ENCODE measurements around the gene WDR27.

DNA sequence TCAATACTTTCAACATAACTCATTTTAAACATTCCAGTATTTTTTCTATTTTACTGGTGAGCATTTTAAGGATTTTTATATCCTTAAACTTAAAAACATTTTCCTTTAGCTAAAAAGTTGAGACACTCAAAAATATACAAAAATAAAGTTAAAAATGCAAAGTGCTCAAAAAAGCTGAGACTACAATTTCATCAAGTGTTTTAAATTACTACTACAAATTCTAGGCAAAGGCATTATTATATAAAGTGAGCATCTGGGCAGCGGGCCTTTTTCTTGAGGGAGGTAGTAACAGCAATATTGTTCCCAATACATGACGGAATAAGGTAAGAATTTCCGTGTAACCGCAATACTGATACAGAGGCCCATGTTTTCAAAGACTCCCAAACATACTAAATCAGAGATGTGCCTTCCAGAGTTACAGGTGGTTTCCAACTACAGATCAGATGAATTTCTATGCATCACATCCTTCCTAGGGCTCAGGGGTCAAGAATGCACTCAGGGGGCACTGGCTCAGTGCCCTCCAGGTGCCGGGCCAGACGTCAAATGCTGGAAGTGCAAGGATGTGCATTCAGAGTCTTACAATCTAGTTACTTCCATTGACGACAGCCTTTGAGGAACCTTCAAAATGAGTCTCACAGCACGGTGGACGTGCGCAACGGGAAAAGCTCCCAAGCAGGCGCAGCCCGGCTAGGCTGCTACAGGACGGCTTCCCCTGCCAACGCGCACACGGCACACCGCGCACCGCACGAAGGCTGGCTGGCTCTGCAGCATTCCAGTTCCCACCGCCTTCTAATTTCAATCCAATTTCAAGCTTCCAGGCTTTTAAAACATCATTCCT is 20.8 kb upstream of the WDR27 start:
- TF ChIP-seq, protein P1, sequence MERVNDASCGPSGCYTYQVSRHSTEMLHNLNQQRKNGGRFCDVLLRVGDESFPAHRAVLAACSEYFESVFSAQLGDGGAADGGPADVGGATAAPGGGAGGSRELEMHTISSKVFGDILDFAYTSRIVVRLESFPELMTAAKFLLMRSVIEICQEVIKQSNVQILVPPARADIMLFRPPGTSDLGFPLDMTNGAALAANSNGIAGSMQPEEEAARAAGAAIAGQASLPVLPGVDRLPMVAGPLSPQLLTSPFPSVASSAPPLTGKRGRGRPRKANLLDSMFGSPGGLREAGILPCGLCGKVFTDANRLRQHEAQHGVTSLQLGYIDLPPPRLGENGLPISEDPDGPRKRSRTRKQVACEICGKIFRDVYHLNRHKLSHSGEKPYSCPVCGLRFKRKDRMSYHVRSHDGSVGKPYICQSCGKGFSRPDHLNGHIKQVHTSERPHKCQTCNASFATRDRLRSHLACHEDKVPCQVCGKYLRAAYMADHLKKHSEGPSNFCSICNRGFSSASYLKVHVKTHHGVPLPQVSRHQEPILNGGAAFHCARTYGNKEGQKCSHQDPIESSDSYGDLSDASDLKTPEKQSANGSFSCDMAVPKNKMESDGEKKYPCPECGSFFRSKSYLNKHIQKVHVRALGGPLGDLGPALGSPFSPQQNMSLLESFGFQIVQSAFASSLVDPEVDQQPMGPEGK (tag by site-specific recombination; IDR thresholded peaks at IDR 0.05) = peak; percentile 37; the same call in 1 of the 2 replicates
- TF ChIP-seq, protein P2, sequence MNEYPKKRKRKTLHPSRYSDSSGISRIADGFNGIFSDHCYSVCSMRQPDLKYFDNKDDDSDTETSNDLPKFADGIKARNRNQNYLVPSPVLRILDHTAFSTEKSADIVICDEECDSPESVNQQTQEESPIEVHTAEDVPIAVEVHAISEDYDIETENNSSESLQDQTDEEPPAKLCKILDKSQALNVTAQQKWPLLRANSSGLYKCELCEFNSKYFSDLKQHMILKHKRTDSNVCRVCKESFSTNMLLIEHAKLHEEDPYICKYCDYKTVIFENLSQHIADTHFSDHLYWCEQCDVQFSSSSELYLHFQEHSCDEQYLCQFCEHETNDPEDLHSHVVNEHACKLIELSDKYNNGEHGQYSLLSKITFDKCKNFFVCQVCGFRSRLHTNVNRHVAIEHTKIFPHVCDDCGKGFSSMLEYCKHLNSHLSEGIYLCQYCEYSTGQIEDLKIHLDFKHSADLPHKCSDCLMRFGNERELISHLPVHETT (tag by site-specific recombination; IDR thresholded peaks at IDR 0.05) = 0 out of 2 replicates have a peak, but pooled peaks have one; percentile 22
- TF ChIP-seq CTCF (tag by site-specific recombination; IDR thresholded peaks at IDR 0.05) (no peak), TSHZ1 (tag by site-specific recombination; IDR thresholded peaks at IDR 0.05; ENCODE audit: borderline replicate concordance) (no peak; the same call in 1 of the 2 replicates), SP7 (tag by site-specific recombination; IDR thresholded peaks at IDR 0.05) (peak; percentile 53), ZNF157 (tag by site-specific recombination; IDR thresholded peaks at IDR 0.05) (no peak), ZNF24 (tag by site-specific recombination; IDR thresholded peaks at IDR 0.05) (no peak), ZNF239 (tag by site-specific recombination; IDR thresholded peaks at IDR 0.05) (no peak), ZNF121 (tag by site-specific recombination; IDR thresholded peaks at IDR 0.05) (no peak), ZNF274 (IDR thresholded peaks at IDR 0.05; ENCODE audit: low read length) (no peak), ZNF274 (tag by site-specific recombination; IDR thresholded peaks at IDR 0.05; ENCODE audit: borderline replicate concordance) (no peak), ZNF596 (tag by site-specific recombination; IDR thresholded peaks at IDR 0.05) (no peak)
- TF ChIP-seq, protein P3, sequence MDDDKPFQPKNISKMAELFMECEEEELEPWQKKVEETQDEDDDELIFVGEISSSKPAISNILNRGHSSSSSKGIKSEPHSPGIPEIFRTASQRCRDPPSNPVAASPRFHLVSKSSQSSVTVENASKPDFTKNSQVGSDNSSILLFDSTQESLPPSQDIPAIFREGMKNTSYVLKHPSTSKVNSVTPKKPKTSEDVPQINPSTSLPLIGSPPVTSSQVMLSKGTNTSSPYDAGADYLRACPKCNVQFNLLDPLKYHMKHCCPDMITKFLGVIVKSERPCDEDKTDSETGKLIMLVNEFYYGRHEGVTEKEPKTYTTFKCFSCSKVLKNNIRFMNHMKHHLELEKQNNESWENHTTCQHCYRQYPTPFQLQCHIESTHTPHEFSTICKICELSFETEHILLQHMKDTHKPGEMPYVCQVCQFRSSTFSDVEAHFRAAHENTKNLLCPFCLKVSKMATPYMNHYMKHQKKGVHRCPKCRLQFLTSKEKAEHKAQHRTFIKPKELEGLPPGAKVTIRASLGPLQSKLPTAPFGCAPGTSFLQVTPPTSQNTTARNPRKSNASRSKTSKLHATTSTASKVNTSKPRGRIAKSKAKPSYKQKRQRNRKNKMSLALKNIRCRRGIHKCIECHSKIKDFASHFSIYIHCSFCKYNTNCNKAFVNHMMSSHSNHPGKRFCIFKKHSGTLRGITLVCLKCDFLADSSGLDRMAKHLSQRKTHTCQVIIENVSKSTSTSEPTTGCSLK (tag by site-specific recombination; IDR thresholded peaks at IDR 0.05) = no peak
- TF ChIP-seq, protein P4, sequence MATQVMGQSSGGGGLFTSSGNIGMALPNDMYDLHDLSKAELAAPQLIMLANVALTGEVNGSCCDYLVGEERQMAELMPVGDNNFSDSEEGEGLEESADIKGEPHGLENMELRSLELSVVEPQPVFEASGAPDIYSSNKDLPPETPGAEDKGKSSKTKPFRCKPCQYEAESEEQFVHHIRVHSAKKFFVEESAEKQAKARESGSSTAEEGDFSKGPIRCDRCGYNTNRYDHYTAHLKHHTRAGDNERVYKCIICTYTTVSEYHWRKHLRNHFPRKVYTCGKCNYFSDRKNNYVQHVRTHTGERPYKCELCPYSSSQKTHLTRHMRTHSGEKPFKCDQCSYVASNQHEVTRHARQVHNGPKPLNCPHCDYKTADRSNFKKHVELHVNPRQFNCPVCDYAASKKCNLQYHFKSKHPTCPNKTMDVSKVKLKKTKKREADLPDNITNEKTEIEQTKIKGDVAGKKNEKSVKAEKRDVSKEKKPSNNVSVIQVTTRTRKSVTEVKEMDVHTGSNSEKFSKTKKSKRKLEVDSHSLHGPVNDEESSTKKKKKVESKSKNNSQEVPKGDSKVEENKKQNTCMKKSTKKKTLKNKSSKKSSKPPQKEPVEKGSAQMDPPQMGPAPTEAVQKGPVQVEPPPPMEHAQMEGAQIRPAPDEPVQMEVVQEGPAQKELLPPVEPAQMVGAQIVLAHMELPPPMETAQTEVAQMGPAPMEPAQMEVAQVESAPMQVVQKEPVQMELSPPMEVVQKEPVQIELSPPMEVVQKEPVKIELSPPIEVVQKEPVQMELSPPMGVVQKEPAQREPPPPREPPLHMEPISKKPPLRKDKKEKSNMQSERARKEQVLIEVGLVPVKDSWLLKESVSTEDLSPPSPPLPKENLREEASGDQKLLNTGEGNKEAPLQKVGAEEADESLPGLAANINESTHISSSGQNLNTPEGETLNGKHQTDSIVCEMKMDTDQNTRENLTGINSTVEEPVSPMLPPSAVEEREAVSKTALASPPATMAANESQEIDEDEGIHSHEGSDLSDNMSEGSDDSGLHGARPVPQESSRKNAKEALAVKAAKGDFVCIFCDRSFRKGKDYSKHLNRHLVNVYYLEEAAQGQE (tag by site-specific recombination; IDR thresholded peaks at IDR 0.05) = no peak

Measured in HEK293 (cell line).